Measurements from ENCODE around the gene PRMT7.
A peak's percentile ranks its signal among the peaks of the same experiment; 100 is the strongest.

PRMT7 gene

GRCh38 chr16:68396481-68396880 is 85.7 kb downstream of the PRMT7 start:
- peak; percentile 75 for DNase-seq (ENCODE audit: low spot score)

DNA sequence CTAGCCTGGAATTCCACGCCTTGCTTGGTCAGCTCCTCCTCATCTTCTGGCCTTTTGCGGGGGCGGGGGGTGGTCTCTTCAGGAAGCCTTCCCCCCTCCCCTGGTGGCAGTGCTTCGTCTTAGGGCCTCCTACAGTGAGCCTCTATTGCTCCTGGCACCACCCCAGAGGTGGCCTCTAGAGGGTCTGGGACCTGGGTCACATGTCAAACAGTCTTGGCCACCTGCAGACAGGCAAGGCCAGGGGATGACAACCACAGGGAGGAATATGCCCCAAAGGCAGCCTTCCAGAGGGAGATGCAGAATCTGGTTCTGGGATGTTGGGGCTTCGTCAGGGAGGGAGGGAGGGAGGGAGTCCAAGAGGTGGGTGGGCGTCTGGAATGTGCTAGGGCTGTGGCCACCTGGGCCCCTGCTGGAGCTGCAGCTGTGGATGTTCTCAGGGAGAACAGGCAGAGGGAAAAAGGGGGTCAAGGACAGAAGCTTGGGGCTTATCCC is 86.9 kb downstream of the PRMT7 start:
- DNase-seq (ENCODE audit: low spot score), result no peak

- no peak for DNase-seq (ENCODE audit: low spot score)
Observed at GRCh38 chr16:68399456-68399855, 88.6 kb downstream of the PRMT7 start.

GRCh38 chr16:68400083-68400923 is 89.5 kb downstream of the PRMT7 start:
- no peak for DNase-seq (ENCODE audit: low spot score)

DNA sequence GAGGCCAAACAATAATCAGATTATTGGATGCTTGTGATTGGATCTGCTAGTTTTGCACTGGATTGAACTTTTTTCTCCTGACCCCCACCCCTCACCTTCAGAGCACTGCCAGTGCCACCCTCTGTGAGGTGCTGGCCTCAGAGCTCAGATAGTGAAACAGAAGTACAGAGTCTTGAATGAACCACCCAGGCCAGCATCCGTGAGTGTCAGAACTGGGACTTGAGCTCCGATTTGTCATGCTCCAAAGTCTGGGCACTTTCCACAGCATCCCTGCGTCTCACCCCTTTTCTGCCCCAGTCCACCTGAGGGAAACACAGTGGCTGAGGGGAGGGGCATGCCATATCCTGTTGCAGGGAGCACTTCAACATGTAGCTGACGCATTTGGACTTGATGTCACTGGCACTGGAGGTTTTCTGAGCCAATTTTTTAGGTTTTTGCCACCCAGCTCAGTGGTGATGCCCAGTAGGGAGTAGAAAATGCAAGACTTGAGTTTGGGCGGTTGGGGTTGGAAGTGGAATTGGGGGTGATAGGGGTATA is 90.2 kb downstream of the PRMT7 start:
- DNase-seq (ENCODE audit: low spot score), result no peak

GRCh38 chr16:68401871-68402747 is 91.3 kb downstream of the PRMT7 start:
- DNase-seq (ENCODE audit: low spot score), result no peak

DNA sequence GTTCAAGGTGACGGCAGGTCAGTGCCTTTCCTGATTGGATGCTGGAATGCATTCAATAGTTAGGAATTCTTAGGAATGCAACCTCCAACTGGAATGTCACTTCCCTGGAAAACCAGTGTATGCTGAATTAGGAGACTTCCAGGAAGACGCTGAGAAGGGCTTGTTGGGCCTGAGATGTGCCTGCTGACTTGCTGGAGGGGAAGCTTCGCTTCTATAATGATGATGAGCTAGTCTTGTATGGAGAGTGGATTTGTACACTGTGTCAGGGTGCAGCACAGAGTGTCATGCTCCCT is 91.9 kb downstream of the PRMT7 start:
- no peak for DNase-seq (ENCODE audit: low spot score)

GRCh38 chr16:68403177-68403576 is 92.4 kb downstream of the PRMT7 start:
- DNase-seq (ENCODE audit: low spot score), result no peak

DNA sequence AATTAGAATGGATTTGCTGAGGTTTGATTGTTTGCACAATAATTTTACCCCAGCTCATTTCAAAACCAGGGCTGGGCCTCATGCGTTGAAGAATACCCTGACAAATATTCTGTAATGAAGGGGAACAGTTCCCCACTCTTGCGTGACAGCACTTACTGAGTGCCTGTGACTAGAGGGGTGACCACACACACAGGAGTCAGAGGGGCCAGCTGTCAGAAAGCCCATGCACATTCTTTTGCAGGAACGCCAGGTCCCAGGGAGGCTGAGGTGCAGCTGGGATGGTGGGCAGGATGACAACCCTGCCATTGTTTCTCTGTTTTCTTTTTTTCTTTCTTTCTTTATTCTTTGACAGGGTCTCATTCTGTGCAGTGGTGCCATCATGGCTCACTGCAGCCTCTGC is 92.9 kb downstream of the PRMT7 start:
- no peak for DNase-seq (ENCODE audit: low spot score)

- DNase-seq (ENCODE audit: low spot score), result no peak
Observed at GRCh38 chr16:68404736-68405345, 94.0 kb downstream of the PRMT7 start.

GRCh38 chr16:68406458-68407152 is 95.8 kb downstream of the PRMT7 start:
- no peak for DNase-seq (ENCODE audit: low spot score)
